OCI-LY3 (cell line): ENCODE data around the gene MYLK3.

Experiments used
- EZH2phosphoT487 ChIP-seq: fragments of 200-600 bp; shearing (Covaris generic); IDR thresholded peaks from 2 replicates; pipeline ENCODE4 v1.6.1; 2018; ENCODE audit warnings: antibody characterized with exemption, mixed run types, low read depth
- TF ChIP-seq, protein P1 (sequence below): fragments of 200-600, 300-600 bp; sonication (generic); IDR thresholded peaks from 2 replicates; pipeline ENCODE4 v1.5.1; 2014; ENCODE audit warnings: antibody characterized with exemption, low read length, low read depth

DNA sequence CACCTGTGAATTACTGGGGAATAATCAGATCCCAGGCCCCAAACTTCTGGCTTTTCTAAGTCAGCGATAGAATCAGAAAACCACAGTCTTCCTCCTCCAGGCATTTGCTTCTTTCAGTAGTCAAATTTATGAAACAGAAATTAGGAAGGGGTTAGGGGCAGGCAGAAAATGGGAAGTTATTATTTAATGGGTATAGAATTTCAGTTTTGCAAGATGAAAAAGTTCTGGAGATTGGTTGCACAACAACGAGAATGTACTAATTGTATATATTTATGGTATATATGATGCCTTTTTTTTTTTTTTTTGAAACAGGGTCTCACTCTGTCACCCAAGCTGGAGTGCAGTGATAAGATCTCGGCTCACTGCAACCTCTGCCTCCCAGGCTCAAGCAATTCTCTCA is 35.2 kb downstream of the MYLK3 start:
- TF ChIP-seq, protein P1, sequence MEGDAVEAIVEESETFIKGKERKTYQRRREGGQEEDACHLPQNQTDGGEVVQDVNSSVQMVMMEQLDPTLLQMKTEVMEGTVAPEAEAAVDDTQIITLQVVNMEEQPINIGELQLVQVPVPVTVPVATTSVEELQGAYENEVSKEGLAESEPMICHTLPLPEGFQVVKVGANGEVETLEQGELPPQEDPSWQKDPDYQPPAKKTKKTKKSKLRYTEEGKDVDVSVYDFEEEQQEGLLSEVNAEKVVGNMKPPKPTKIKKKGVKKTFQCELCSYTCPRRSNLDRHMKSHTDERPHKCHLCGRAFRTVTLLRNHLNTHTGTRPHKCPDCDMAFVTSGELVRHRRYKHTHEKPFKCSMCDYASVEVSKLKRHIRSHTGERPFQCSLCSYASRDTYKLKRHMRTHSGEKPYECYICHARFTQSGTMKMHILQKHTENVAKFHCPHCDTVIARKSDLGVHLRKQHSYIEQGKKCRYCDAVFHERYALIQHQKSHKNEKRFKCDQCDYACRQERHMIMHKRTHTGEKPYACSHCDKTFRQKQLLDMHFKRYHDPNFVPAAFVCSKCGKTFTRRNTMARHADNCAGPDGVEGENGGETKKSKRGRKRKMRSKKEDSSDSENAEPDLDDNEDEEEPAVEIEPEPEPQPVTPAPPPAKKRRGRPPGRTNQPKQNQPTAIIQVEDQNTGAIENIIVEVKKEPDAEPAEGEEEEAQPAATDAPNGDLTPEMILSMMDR, result no peak
- no peak for TF ChIP-seq EZH2phosphoT487
